Stomach (tissue), 4 donors: Measurements from ENCODE around the gene UBE2V1.

ENCODE experiments used
- POLR2A ChIP-seq, 4 donors: fragments of 450-650 bp; IDR thresholded peaks; one replicate each; pipeline ENCODE4 v1.6.1; 2016; ENCODE audit warnings: antibody characterized with exemption in 4 of 4, control low read depth in 2 of 4, mild to moderate bottlenecking in 1 of 4, moderate library complexity in 1 of 4
- TF ChIP-seq, protein P1 (sequence below), 7 experiments: fragments of 450-650 bp in 4 of 7; fragments of 200-600 bp in 3 of 7; sonication (generic) in 3 of 7; IDR thresholded peaks; one replicate each; pipeline ENCODE4 v1.5.1; 2016 to 2019; ENCODE audit warnings: antibody characterized with exemption in 7 of 7, control low read depth in 2 of 7, mild to moderate bottlenecking in 1 of 7

DNA sequence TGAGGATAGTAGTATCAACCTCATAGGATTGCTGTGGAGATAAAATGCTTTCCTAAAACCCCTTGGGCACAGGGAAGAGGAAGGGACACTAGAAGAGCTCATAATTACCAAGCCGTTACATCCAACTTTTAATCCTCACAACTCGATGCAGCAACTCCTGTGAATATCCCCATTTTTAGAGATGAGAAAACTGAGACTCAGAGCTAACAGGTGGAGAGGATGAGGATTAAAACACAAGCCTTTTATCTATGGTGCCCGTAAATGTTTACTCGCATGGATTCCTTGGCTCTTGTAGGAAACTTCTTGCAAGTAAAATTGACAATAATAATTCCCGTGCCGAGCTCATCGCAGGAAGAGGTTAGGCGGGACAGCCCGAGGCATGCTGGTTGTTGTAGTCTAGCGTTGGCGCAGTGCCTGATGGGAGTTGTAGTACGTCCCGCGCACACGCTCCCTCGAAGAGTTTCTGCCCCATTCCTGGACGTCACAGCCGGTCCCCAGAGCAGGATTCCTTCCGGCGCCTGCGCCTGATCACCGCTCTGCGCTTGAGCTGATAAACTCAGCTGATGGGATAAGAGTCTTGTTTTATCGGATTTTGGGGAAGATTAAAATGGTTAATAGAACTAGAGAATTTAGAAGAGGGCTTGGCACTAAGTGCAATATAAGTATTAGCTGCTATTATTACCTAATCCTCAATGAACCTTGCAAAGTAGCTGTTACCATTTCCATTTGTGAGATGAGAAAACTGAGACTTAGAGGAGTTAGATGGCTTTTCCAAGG is 2.8 kb upstream of the UBE2V1 start:
- TF ChIP-seq, protein P1, sequence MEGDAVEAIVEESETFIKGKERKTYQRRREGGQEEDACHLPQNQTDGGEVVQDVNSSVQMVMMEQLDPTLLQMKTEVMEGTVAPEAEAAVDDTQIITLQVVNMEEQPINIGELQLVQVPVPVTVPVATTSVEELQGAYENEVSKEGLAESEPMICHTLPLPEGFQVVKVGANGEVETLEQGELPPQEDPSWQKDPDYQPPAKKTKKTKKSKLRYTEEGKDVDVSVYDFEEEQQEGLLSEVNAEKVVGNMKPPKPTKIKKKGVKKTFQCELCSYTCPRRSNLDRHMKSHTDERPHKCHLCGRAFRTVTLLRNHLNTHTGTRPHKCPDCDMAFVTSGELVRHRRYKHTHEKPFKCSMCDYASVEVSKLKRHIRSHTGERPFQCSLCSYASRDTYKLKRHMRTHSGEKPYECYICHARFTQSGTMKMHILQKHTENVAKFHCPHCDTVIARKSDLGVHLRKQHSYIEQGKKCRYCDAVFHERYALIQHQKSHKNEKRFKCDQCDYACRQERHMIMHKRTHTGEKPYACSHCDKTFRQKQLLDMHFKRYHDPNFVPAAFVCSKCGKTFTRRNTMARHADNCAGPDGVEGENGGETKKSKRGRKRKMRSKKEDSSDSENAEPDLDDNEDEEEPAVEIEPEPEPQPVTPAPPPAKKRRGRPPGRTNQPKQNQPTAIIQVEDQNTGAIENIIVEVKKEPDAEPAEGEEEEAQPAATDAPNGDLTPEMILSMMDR (IDR thresholded peaks at IDR 0.05), result no peak
- no peak for TF ChIP-seq POLR2A (IDR thresholded peaks at IDR 0.05)
